Adrenal gland (tissue), 12 donors: ENCODE results near the gene COG7. TPM values are rescaled to one million over a fixed set of nuclear protein-coding genes. Genes with fewer than 3 reads are reported as not detected.

Source experiments
- DNase-seq, 7 donors: peaks; one replicate each; pipeline ENCODE4 v3.0.0-alpha.2; 2019 to 2020
- H3K27ac ChIP-seq, 5 donors: fragments of 200-600 bp; sonication (generic) in 4 of 5; 1 replicate in 3 of 5; 2 replicates in 2 of 5; pipeline versions ENCODE4 v1.5.1 to v1.8.0; 2016 to 2020; ENCODE audit warnings: mild to moderate bottlenecking in 1 of 5
- H3K27me3 ChIP-seq: fragments of 200-600 bp; 2 replicates; pipeline ENCODE4 v1.8.0; 2021
- H3K36me3 ChIP-seq, 2 donors: fragments of 200-600 bp; replicated peaks in 1 of 2; 1 replicate in 1 of 2; 2 replicates in 1 of 2; pipeline versions ENCODE4 v1.5.1 to v1.8.0; 2018 to 2022
- H3K4me1 ChIP-seq, 2 donors: fragments of 200-600 bp; replicated peaks in 1 of 2; 1 replicate in 1 of 2; 2 replicates in 1 of 2; pipeline versions ENCODE4 v1.5.1 to v1.8.0; 2018 to 2021
- H3K4me3 ChIP-seq, 4 donors: fragments of 200-600 bp; sonication (generic) in 3 of 4; one replicate each; pipeline ENCODE4 v1.5.1; 2016 to 2018
- H3K9me3 ChIP-seq, 3 donors: fragments of 200-600 bp; sonication (generic) in 1 of 3; replicated peaks in 1 of 3; 1 replicate in 2 of 3; 2 replicates in 1 of 3; pipeline versions ENCODE4 v1.5.1 to v1.8.0; 2016 to 2021
- POLR2A ChIP-seq, 2 donors: fragments of 450-650 bp; IDR thresholded peaks; one replicate each; pipeline ENCODE4 v1.6.1; 2017; ENCODE audit warnings: antibody characterized with exemption in 2 of 2, mild to moderate bottlenecking in 2 of 2, moderate library complexity in 1 of 2
- WGBS, 4 donors: extraction: QIAGEN DNeasy Blood & Tissue Kit in 2 of 4; methylation state at CpG; one replicate each; pipeline versions ENCODE4 v1.1.5 to v1.1.7; 2013 to 2017; 5-methylcytosine and 5-hydroxymethylcytosine counted together
- intact Hi-C, 2 donors: fragments of 100-400 bp; cut with DNase I; formaldehyde crosslinking; loops; one replicate each; pipeline versions ENCODE4 v1.14.1 to v1.15.0; 2022 to 2023
- polyA plus RNA-seq, 3 donors: library from polyadenylated mRNA; stranded (reverse); fragments of 200-250 nt in 2 of 3; fragments of 350-450 nt in 1 of 3; fragmentation: Illumina TruSeq in 1 of 3; extraction: RNeasy Lipid Tissue Mini Kit (QIAGEN cat#74804) in 1 of 3; gene quantifications; one replicate each; pipeline ENCODE4 v1.2.3, GENCODE V29; 2013 to 2014
- total RNA-seq, 9 donors: library from RNA; depleted of rRNA in 4 of 9; stranded (reverse); fragments of >200 nt in 4 of 9; fragments of 120-200 nt in 1 of 9; fragmentation: NEBNext Ultra II Directional in 1 of 9; extraction: Animal tissue kit (Norgen Biotek cat#: 25700) in 1 of 9; gene quantifications; one replicate each; pipeline versions ENCODE4 v1.1.0 to v1.2.4, GENCODE V29; 2013 to 2023
- TF ChIP-seq, protein P1 (sequence below), 6 experiments: fragments of 450-650 bp in 4 of 6; fragments of 200-600 bp in 2 of 6; sonication (generic) in 1 of 6; IDR thresholded peaks; 1 replicate in 5 of 6; 2 replicates in 1 of 6; pipeline versions ENCODE4 v1.5.1 to v1.8.0; 2016 to 2021; ENCODE audit warnings: antibody characterized with exemption in 6 of 6, mild to moderate bottlenecking in 2 of 6, moderate library complexity in 1 of 6
- donor health status: healthy with polysubstance abuse.
- donor health status: Bipolar disorder and iron deficiency.
- donor health status: DM: yes; HTN: yes; CAD: no.
- donor health status: DM: no; HTN: no; CAD: no.
- donor health status: DM: no; HTN: no; CAD: no.
- donor health status: DM: yes; HTN: yes; CAD: no.

The COG7 gene
- total and polyA plus RNA-seq, 12 donors: 10.7 to 50.1 (median 21.4) TPM

DNA sequence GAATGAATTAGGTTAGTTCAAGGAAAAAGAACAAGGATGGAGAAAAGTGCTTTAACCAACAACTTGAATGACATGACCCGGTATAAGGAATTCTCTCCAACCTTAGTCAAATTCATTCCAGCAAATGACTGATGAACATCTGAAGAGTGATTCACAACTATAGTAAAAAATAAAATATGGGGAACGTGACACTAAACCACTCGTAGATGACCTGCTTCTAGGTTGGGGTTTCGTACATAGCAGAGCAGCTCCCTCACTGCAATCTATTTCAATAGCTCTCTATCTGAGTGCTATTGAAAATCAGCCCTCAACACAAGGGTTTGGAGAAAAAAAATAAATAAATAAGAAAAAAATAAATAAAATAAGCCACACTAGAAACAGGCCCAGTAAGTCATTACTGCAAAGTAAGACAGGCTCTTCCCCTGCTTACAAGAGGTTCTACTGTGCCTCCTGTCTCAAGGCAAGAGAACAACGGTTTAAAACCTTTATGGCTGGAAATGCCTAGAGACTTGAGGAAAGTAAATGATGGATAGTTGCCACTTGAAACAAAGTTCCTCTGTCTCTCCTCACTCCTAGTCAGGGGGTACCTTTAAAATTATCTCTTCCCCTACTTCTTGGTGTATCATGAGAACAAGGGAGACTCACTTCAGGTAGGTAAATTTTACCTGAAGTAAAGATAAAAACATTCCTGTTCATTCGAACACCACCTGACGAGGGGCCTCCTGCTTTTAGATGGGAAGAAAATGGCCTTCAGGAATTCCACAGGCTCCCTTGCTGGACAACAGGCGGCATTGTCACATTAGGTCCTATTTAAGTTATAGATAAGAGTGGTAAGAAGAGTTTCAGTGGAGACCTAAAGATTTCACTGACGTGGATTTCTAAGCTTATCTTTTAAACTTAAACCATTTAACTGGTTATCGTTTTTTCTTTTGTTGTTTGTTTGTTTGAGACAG is 20.5 kb downstream of the COG7 start:
- intact Hi-C loops: loop anchor here in 1 of 2 donors (5.0 kb wide), 1 partner anchor 250 kb away; the partner anchor contains the start of gene SCNN1G
- TF ChIP-seq POLR2A (IDR thresholded peaks at IDR 0.05): no peak
- TF ChIP-seq, protein P1, sequence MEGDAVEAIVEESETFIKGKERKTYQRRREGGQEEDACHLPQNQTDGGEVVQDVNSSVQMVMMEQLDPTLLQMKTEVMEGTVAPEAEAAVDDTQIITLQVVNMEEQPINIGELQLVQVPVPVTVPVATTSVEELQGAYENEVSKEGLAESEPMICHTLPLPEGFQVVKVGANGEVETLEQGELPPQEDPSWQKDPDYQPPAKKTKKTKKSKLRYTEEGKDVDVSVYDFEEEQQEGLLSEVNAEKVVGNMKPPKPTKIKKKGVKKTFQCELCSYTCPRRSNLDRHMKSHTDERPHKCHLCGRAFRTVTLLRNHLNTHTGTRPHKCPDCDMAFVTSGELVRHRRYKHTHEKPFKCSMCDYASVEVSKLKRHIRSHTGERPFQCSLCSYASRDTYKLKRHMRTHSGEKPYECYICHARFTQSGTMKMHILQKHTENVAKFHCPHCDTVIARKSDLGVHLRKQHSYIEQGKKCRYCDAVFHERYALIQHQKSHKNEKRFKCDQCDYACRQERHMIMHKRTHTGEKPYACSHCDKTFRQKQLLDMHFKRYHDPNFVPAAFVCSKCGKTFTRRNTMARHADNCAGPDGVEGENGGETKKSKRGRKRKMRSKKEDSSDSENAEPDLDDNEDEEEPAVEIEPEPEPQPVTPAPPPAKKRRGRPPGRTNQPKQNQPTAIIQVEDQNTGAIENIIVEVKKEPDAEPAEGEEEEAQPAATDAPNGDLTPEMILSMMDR (IDR thresholded peaks at IDR 0.05): peak in 3 of 6 experiments; percentile 16 to 35 (median 22)
- Histone ChIP-seq H3K27ac (no peak overlapping the region), H3K4me3 (no peak overlapping the region), H3K4me1 (no peaks in the 10 kb centered on the region), H3K9me3 (no peaks in the 10 kb centered on the region), H3K36me3 (peaks cover 0 to 50% of the 10 kb centered on the region in 2 donors), H3K27me3 (no peaks in the 10 kb centered on the region)
- DNase-seq: no peak
- WGBS, 4 donors: 84 to 89% (median 87%) methylated on average over 10 of the region's 10 CpGs

DNA sequence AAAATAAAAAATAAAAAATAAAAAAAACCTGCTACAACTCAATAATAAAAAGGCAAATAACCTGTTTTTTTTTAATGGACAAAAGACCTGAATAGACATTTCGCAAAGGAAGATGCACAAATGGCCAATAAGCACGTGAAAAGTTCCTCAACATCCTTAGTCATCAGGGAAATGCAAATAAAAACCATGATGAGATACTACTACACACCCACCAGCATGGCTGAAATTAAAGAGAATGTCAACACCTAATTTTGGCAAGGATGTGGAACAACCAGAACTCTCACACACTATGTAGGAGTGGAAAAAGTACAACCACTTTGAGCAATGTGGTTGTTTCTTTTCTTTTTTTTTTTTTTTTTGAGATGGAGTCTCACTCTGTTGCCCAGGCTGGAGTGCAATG is 24.6 kb downstream of the COG7 start:
- Histone ChIP-seq H3K27ac (no peak overlapping the region), H3K4me1 (peaks cover 0 to 7% of the 10 kb centered on the region in 2 donors), H3K9me3 (no peaks in the 10 kb centered on the region), H3K27me3 (no peaks in the 10 kb centered on the region), H3K36me3 (peaks cover 0 to 50% of the 10 kb centered on the region in 2 donors), H3K4me3 (no peak overlapping the region)
- TF ChIP-seq, protein P1 (IDR thresholded peaks at IDR 0.05): no peak
- no peak for TF ChIP-seq POLR2A (IDR thresholded peaks at IDR 0.05)
- WGBS, 4 donors: 84 to 90% (median 87%) methylated on average over 2 of the region's 2 CpGs
- intact Hi-C loops: loop anchor here in 1 of 2 donors (10.0 kb wide), 1 partner anchor 534 kb away; no protein-coding TSS in a partner anchor
- no peak for DNase-seq

DNA sequence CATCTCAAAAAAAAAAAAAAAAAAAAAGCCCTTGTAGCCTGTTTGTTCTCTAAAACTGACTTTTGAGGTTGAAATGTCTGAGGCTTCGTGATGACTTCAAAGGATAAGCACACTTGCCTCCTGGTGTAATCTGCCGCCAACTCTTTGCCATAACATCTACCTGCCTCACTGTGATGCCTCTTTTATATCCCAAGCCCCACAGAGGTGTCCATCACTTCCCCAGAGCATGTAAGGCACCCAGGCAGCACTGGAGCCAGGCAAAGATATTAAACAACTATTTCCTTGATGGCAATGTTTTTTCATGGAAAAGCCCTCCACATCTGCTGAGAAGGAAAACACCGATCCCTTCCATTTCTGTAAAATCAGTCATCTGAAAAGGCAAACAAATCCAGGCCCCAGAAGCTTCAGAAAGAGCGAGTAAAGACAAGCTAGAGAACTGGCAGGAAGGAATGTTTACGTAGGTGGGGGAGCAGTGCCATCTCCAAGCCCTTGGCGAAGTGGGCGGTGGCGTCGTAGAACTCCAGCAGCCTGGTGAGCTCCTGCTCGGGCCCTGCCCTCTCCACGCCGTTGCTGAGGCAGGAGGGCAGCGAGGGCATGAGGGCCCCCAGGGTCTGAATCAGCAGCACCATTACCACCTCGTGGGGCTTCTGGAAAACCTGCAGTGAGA is 28.6 kb downstream of the COG7 start:
- Histone ChIP-seq H3K4me3 (no peak overlapping the region), H3K36me3 (peaks cover 0 to 12% of the 10 kb centered on the region in 2 donors), H3K9me3 (no peaks in the 10 kb centered on the region), H3K27ac (peak overlapping the region in 1 of 5 donors; percentile 77), H3K27me3 (no peaks in the 10 kb centered on the region), H3K4me1 (peaks cover 0 to 10% of the 10 kb centered on the region in 2 donors)
- no peak for DNase-seq
- TF ChIP-seq, protein P1 (IDR thresholded peaks at IDR 0.05): no peak
- no peak for TF ChIP-seq POLR2A (IDR thresholded peaks at IDR 0.05)
- intact Hi-C loops: loop anchor here in 1 of 2 donors (10.0 kb wide), 1 partner anchor 530 kb away; no protein-coding TSS in a partner anchor
- WGBS, 4 donors: 93 to 96% (median 95%) methylated on average over 13 to 14 of the region's 14 CpGs
